B cell (primary cell): ENCODE measurements around the gene BPIFB3. TPM values are rescaled to one million over a fixed set of nuclear protein-coding genes. Genes with fewer than 3 reads are reported as not detected.

Experiments
- ATAC-seq: fragments of 200-7000 bp; cut with Tn5 transposase; one replicate; pipeline ENCODE4 v1.10.0; 2021; ENCODE audit warnings: low read depth, mild to moderate bottlenecking, moderate number of reproducible peaks, moderate library complexity
- CTCF ChIA-PET: fragments of 350-600 bp; sonication (Branson Sonifier 250); formaldehyde crosslinking; loops from one replicate; lab custom pipeline; 2021; ENCODE audit warnings: antibody characterized with exemption, inconsistent platforms; lab: Charles Lee
- POLR2A ChIA-PET: fragments of 350-600 bp; sonication (Branson Sonifier 250); formaldehyde crosslinking; loops from one replicate; lab custom pipeline; 2021; ENCODE audit warnings: antibody characterized with exemption; lab: Charles Lee
- DNase-seq: peaks from one replicate; pipeline ENCODE4 v3.0.0; 2013
- H2AFZ ChIP-seq: 2 replicates; pipeline ENCODE4 v1.6.1; 2012; ENCODE audit warnings: mild to moderate bottlenecking, low read depth, low read length; ENCODE audit not compliant: insufficient read depth, poor library complexity, severe bottlenecking
- H3K27ac ChIP-seq, 2 donors: 1 replicate in 1 of 2; 2 replicates in 1 of 2; pipeline ENCODE4 v1.5.1; 2012 to 2013; ENCODE audit warnings: low read length in 2 of 2, mild to moderate bottlenecking in 2 of 2, moderate library complexity in 1 of 2
- H3K27me3 ChIP-seq, 4 experiments: fragments of 200-600 bp in 1 of 4; sonication (generic) in 1 of 4; replicated peaks in 1 of 4; 1 replicate in 2 of 4; 2 replicates in 2 of 4; pipeline versions ENCODE4 v1.6.1 to v1.7.0; 2013 to 2016; ENCODE audit warnings: low read length in 3 of 4, mild to moderate bottlenecking in 2 of 4, mixed read lengths in 1 of 4, moderate library complexity in 1 of 4; ENCODE audit not compliant: insufficient read depth in 4 of 4, control insufficient read depth in 3 of 4; ENCODE audit errors: control extremely low read depth in 1 of 4
- H3K36me3 ChIP-seq, 2 experiments: replicated peaks in 1 of 2; 1 replicate in 1 of 2; 2 replicates in 1 of 2; pipeline versions ENCODE4 v1.6.1 to v1.7.1; 2013; ENCODE audit warnings: low read length in 1 of 2; ENCODE audit not compliant: insufficient read depth in 2 of 2, control insufficient read depth in 1 of 2; ENCODE audit errors: control extremely low read depth in 1 of 2, extremely low read depth in 1 of 2
- H3K4me1 ChIP-seq, 2 donors: fragments of 200-600 bp in 1 of 2; sonication (generic) in 1 of 2; 1 replicate in 1 of 2; 2 replicates in 1 of 2; pipeline versions ENCODE4 v1.5.1 to v1.6.1; 2013 to 2017; ENCODE audit warnings: low read length in 2 of 2; ENCODE audit not compliant: control insufficient read depth in 2 of 2, insufficient read depth in 2 of 2
- H3K4me2 ChIP-seq: replicated peaks from 2 replicates; pipeline ENCODE3; 2012; ENCODE audit warnings: mild to moderate bottlenecking, low read depth, low read length; ENCODE audit not compliant: poor library complexity, severe bottlenecking
- H3K4me3 ChIP-seq, 5 experiments: fragments of 200-600 bp in 1 of 5; sonication (generic) in 1 of 5; 1 replicate in 3 of 5; 2 replicates in 2 of 5; pipeline versions ENCODE4 v1.5.1 to v1.7.0; 2011 to 2016; ENCODE audit warnings: low read length in 4 of 5, mild to moderate bottlenecking in 4 of 5, low read depth in 2 of 5, control low read depth in 1 of 5, moderate library complexity in 1 of 5; ENCODE audit not compliant: insufficient read depth in 1 of 5; ENCODE audit errors: control extremely low read depth in 1 of 5, extremely low read depth in 1 of 5
- H3K79me2 ChIP-seq: fragments of 200-600 bp; sonication (generic); one replicate; pipeline ENCODE4 v1.6.0; 2016; ENCODE audit warnings: low read length; ENCODE audit not compliant: control insufficient read depth, insufficient read depth
- H3K9ac ChIP-seq: fragments of 200-600 bp; sonication (generic); 2 replicates; pipeline ENCODE4 v1.6.1; 2017; ENCODE audit warnings: mild to moderate bottlenecking, low read length, moderate library complexity
- H3K9me3 ChIP-seq, 3 donors: one replicate each; pipeline versions ENCODE4 v1.6.1 to v1.7.1; 2013; ENCODE audit warnings: low read length in 2 of 3; ENCODE audit not compliant: control insufficient read depth in 2 of 3, insufficient read depth in 1 of 3; ENCODE audit errors: control extremely low read depth in 1 of 3
- H4K20me1 ChIP-seq: 2 replicates; pipeline ENCODE4 v1.6.0; 2012; ENCODE audit warnings: mild to moderate bottlenecking, low read length; ENCODE audit not compliant: insufficient read depth, control insufficient read depth, poor library complexity, severe bottlenecking
- H3K27ac Mint-ChIP-seq: one replicate; pipeline ENCODE4 v1.8.0; 2021; ENCODE audit warnings: mixed read lengths
- H3K27me3 Mint-ChIP-seq: one replicate; pipeline ENCODE4 v1.8.0; 2021; ENCODE audit warnings: mixed read lengths
- H3K4me1 Mint-ChIP-seq: one replicate; pipeline ENCODE4 v1.8.0; 2021; ENCODE audit warnings: mixed read lengths
- H3K4me3 Mint-ChIP-seq: one replicate; pipeline ENCODE4 v1.8.0; 2021; ENCODE audit warnings: mixed read lengths
- H3K9me3 Mint-ChIP-seq: one replicate; pipeline ENCODE4 v1.8.0; 2022; ENCODE audit warnings: mixed read lengths; ENCODE audit not compliant: insufficient read depth
- CTCF ChIP-seq: fragments of 200-600 bp; IDR thresholded peaks from one replicate; pipeline ENCODE4 v1.8.0; 2022; ENCODE audit warnings: antibody characterized with exemption, mild to moderate bottlenecking
- EZH2 ChIP-seq: IDR thresholded peaks from 2 replicates; pipeline ENCODE4 v1.6.1; 2012; ENCODE audit warnings: borderline replicate concordance, low read depth, mild to moderate bottlenecking, moderate library complexity, low read length; ENCODE audit not compliant: insufficient read depth, poor library complexity, severe bottlenecking
- WGBS: methylation state at CpG from one replicate; pipeline ENCODE4 v1.1.5; 2013; ENCODE audit warnings: missing lambda C conversion rate; ENCODE audit not compliant: insufficient coverage; 5-methylcytosine and 5-hydroxymethylcytosine counted together
- intact Hi-C: fragments of 100-400 bp; cut with micrococcal nuclease; formaldehyde crosslinking; loops from one replicate; pipeline ENCODE4 v1.10.0; 2022
- polyA plus RNA-seq: library from polyadenylated mRNA; depleted of rRNA; stranded (reverse); fragments of >200 nt; gene quantifications from 2 replicates; pipeline ENCODE4 v1.2.3, GENCODE V29; 2012
- total RNA-seq, 2 donors: library from RNA; stranded (reverse); fragments of 120-200 nt in 1 of 2; gene quantifications; 1 replicate in 1 of 2; 2 replicates in 1 of 2; pipeline versions ENCODE4 v1.2.3 to v1.2.4, GENCODE V29; 2013 to 2022

The BPIFB3 gene
- total and polyA plus RNA-seq, 2 donors (not counting 1 experiment from before 2014, with no cell fraction given): not detected

- H3K4me3 Mint-ChIP-seq: no peak overlapping the region
- no peaks in the 10 kb centered on the region for H3K9me3 Mint-ChIP-seq
- ChIA-PET CTCF (interaction anchor here (1.0 to 1.8 kb wide), 3 partner anchors 172 to 176 kb away, joined by 3 to 11 read pairs (median 3); no protein-coding TSS in a partner anchor), POLR2A (no interaction called here)
- ATAC-seq (no peak), DNase-seq (no peak)
- Histone ChIP-seq H3K9me3 (no peaks in the 10 kb centered on the region), H3K79me2 (no peaks in the 10 kb centered on the region), H4K20me1 (no peaks in the 10 kb centered on the region), H3K27me3 (peaks cover 0 to 4% (median 0%) of the 10 kb centered on the region in 4 experiments), H3K9ac (no peak overlapping the region), H3K27ac (no peak overlapping the region), H3K4me1 (no peaks in the 10 kb centered on the region), H2AFZ (no peak overlapping the region), H3K4me3 (no peak overlapping the region), H3K36me3 (no peaks in the 10 kb centered on the region), H3K4me2 (no peak overlapping the region)
- intact Hi-C loops: loop anchor here (1.0 kb wide), 1 partner anchor 175 kb away; no protein-coding TSS in a partner anchor
- no peaks in the 10 kb centered on the region for H3K4me1 Mint-ChIP-seq
- peaks cover 12% of the 10 kb centered on the region for H3K27me3 Mint-ChIP-seq
- TF ChIP-seq CTCF (peak; percentile 31), EZH2 (no peak)
- H3K27ac Mint-ChIP-seq: no peak overlapping the region
- 77% methylated on average over 4 of the region's 6 CpGs for WGBS
Observed at GRCh38 chr20:33076662-33077372, 23.1 kb downstream of the BPIFB3 start.

GRCh38 chr20:33079259-33079658 lies 25.6 kb downstream of the BPIFB3 start, which contains the start of gene BPIFB4:
Gene BPIFB4, plus strand, starts transcription at chr20:33079643. Its CDS starts 1,884 bp downstream, at chr20:33081527.
- H2AFZ ChIP-seq: no peak within 1 kb of the TSS
- no peak for DNase-seq
- no peaks in the 10 kb centered on the region for H3K36me3 ChIP-seq
- H3K9ac ChIP-seq: no peak within 1 kb of the TSS
- POLR2A ChIA-PET: no interaction called here
- no peaks in the 10 kb centered on the region for H3K9me3 ChIP-seq
- Mint-ChIP-seq H3K27ac (no peak within 1 kb of the TSS), H3K4me1 (no peaks in the 10 kb centered on the region), H3K9me3 (no peaks in the 10 kb centered on the region), H3K4me3 (no peak within 1 kb of the TSS), H3K27me3 (peaks cover 8% of the 10 kb centered on the region)
- intact Hi-C loops: no loop called here
- ATAC-seq: no peak
- WGBS: 97% methylated on average over 2 of the region's 2 CpGs
- H4K20me1 ChIP-seq: no peaks in the 10 kb centered on the region
- H3K79me2 ChIP-seq: no peaks in the 10 kb centered on the region
- no peak within 1 kb of the TSS for H3K4me3 ChIP-seq
- peaks cover 0 to 4% (median 0%) of the 10 kb centered on the region in 4 experiments for H3K27me3 ChIP-seq
- H3K4me1 ChIP-seq: no peaks in the 10 kb centered on the region
- no peak for TF ChIP-seq EZH2
- H3K27ac ChIP-seq: no peak within 1 kb of the TSS
- no peak within 1 kb of the TSS for H3K4me2 ChIP-seq
- CTCF ChIA-PET: no interaction called here
